NCI-H128 (cell line): Measurements from ENCODE around the gene ALKBH2.
A peak's percentile ranks its signal among the peaks of the same experiment; 100 is the strongest.

Experiments
- DNase-seq: peaks from one replicate; lab custom pipeline; 2025; ENCODE audit not compliant: unreplicated experiment; lab: John Stamatoyannopoulos, UW

ALKBH2 gene

DNA sequence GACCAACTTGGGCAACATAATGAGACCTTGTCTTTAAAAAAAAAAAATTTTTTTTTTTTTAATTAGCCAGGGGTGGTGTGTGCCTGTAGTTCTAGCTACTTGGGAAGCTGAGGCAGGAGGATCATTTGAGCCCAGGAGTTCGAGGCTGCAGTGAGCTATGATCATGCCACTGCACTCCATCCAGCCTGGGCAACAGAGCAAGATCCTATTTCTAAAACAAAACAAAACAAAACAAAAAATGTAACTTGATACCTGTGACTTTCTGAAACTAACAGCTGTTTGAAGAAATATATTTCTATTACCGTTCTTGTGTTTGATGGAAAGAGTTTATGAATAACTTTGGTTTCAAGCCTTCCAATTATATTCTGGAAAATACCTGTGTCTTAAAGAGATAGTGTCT lies 21.4 kb upstream of the ALKBH2 start:
- DNase-seq: no peak

- no peak for DNase-seq
Observed at GRCh38 chr12:109113661-109114321, 20.5 kb upstream of the ALKBH2 start.

- DNase-seq: no peak
Observed at GRCh38 chr12:109112720-109113465, 19.6 kb upstream of the ALKBH2 start.

GRCh38 chr12:109110988-109111495 lies 17.8 kb upstream of the ALKBH2 start:
- DNase-seq: no peak

DNA sequence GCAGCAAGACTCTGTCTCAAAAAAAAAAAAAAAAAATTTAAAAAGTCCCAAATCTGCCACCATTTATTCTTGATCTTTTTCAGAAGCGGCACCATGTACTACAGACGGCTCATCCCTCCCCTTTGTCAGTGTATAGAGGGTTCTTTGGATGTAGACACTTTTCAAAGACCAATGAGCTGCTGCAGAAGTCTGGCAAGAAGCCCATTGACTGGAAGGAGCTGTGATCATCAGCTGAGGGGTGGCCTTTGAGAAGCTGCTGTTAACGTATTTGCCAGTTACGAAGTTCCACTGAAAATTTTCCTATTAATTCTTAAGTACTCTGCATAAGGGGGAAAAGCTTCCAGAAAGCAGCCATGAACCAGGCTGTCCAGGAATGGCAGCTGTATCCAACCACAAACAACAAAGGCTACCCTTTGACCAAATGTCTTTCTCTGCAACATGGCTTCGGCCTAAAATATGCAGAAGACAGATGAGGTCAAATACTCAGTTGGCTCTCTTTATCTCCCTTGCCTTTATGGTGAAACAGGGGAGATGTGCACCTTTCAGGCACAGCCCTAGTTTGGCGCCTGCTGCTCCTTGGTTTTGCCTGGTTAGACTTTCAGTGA lies 16.6 kb upstream of the ALKBH2 start:
- DNase-seq: no peak

DNA sequence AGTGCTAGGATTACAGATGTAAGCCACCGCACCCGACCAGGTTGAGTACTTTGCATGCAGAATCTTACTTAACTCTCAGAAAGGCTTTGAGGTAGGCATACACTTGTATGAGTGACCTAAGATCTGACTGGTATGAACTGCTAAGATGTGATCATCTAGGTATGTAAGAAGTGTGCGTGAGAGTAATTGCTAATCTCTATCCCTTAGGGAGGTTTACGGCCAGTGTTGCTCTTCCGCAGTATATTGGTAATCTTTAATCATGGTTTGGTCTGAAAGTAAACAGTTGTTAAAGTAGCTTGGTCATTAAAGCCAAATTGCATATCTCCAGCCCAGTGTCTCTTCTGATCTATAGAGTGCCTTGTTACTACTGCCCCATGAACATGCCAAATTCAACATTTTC lies 11.9 kb upstream of the ALKBH2 start:
- no peak for DNase-seq

DNA sequence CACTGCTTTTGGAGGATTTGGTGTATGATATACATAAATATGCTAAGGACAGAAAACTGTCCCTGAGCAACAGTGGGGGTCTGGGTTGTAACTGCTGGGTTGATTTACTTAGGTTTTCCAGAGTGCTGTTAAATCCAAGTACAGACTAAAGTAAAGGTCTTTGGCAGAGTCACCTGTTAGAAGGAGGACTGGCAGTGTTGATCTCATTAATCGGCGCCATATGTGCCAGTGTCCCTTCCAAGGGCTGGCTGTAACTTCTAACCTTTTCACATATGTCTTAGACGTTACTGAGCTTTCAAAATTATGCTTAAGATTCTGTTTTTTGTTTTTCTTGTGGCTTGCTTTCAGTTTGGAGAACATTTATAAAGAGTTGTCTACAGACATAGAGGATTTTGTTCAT lies 9.2 kb upstream of the ALKBH2 start:
- no peak for DNase-seq

DNA sequence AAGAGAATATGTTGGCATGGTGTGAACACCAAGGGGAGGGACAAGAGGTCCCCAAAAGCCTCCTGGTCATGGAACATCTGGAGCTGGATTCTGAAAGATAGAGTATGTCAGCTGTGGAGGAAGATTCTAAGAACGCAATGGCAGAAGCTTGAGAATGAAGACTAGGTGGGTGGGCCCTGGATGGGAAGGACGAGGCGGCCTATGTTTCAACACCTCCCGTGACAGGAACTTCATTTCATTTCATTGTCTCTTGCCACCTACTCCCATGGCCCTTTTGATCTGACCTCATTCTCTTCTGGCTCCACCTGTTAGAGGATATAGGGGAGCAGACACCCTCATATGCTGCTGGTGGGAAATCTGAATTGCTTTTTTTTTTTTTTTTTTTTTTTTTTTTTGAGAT lies 7.5 kb upstream of the ALKBH2 start:
- no peak for DNase-seq

GRCh38 chr12:109099431-109100020 lies 6.3 kb upstream of the ALKBH2 start:
- DNase-seq: no peak

DNA sequence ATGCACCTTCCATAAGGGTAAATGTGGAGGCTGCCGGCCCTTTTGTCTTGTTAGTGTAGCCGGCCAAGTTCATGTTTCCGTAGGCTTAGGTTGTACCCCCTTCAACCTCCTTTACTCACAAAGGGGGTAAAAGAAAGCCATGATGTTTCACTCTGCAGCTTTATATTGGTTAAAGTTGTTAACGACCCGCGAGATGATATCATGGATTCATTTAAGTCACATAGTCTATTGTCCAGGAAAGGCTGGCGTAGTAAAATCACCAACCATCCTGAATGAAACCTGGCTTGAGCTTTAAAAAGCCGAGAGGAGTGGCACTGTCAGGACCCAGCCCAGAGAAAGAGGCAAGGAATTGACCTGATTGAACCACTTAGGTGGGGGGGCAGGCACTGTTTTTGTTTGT lies 5.4 kb upstream of the ALKBH2 start:
- no peak for DNase-seq

- no peak for DNase-seq
Observed at GRCh38 chr12:109098183-109098604, 4.9 kb upstream of the ALKBH2 start.

DNA sequence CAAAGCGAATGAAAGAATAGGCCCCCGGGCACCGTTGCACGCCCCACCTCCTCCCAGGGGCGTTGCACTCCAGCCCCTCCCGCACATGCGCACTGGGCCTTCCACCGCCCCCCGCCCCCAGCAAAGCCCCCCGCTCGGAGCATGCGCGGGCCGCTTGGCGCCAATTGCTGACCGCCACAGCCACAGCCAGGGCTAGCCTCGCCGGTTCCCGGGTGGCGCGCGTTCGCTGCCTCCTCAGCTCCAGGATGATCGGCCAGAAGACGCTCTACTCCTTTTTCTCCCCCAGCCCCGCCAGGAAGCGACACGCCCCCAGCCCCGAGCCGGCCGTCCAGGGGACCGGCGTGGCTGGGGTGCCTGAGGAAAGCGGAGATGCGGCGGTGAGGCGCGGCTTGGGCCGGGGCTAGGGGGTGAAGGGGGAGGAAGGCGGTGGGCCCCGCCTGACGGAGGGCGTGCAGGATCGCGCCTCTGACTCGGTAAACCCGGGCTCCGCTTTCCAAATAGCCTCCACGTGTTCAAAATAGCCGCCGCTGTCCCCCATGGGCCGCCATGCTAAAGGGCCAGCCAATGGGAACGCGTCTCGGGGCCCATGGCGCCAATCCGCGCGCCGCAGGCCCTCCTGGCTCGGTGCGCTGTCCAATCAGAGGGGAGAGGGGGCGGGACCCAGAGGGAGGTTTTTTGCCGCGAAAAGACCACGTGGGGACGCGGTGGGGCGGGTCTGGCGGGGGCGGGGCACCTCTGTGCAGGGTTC lies 4.3 kb upstream of the ALKBH2 start, which contains the start of gene UNG:
TSS of gene UNG (plus strand) at position 163 of the 748 bp plus-strand sequence. CDS start at position 246, 83 bp downstream.
- peak; percentile 88 for DNase-seq

- no peak for DNase-seq
Observed at GRCh38 chr12:109097140-109097434, 3.8 kb upstream of the ALKBH2 start.

DNA sequence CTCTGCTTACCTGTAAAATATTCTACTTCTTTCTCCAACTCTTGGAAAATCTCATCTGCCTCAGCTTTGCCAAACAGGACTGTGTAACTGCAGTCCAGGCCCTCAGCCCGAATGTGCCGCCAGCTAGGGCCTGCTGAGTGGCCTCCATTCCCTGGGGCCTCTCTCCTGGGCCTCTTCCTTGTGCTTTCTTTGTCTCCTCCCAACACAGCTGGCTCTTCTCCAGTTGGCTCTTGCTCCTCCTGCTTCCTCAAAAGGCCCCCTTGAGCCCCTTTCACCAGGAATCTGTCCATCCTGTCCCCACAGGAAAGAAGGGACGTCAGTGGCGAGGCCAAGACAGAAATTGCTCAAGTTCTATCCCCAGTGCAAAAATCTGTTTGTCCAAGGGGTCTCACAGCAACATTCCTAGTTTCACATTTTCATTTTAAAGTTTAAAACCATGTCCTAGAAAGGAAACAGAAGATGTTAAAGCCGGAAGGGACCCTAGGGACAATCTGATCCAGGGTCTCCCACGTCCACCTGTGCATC lies 713 bp downstream of the ALKBH2 start:
- DNase-seq: no peak

DNA sequence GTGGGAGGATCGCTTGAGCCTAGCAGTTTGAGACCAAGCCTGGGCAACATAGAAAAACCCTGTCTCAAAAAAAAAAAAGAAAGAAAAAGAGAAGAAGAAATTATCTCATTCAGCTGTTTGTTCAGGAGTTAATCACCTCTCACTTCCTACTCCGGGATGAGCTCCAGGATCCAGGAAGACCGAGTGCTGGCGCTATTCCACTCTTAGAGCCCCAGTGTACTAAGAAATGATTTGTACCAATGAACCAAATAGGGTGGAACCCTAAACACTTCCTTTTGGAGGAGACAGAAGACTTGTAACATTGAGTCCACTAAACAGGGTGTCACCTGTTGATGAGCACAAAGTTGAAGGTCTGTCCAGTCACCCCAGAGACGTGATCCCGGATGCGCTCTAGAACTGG lies 3.6 kb downstream of the ALKBH2 start:
- DNase-seq: no peak

GRCh38 chr12:109088818-109089217 lies 4.5 kb downstream of the ALKBH2 start:
- no peak for DNase-seq

DNA sequence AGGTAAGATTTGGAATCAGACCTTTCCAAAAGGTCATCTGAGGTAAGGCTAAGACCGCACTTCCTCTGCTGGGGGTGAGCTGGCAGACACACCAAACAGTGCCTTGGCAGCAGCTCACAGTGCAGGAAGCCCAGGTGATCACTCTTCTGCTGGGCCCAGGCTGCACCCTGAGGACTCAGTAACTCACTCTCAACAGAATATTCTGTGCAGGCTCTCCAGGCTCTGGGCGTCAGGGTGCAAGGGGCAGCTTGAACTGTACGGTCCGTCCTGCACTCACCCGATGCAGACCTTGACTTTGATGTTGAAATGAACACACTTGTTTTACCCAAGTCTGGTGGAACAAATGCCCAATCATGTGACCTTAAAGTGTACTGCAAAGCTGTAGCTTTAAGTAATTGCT lies 6.0 kb downstream of the ALKBH2 start:
- no peak for DNase-seq

GRCh38 chr12:109085590-109085989 lies 7.7 kb downstream of the ALKBH2 start:
- DNase-seq: no peak

- no peak for DNase-seq
Observed at GRCh38 chr12:109084425-109084824, 8.8 kb downstream of the ALKBH2 start.

GRCh38 chr12:109082751-109083150 lies 10.5 kb downstream of the ALKBH2 start:
- DNase-seq: no peak

DNA sequence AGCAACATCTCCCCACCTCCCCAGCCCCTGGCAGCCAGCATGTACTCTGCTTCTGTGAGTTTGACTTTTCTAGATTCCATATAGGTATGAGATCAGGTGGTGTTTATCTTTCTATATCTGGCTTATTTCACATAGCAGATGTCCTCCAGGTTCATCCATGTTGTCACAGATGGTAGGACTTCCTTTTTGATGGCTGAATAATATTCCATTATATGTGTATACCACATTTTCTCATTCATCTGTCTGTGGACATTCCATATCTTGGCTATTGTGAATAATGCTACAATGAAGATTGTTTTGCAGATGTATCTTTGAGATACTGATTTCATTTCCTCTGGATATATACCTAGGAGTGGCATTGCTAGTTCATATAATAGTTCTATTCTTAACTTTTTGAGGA lies 18.4 kb downstream of the ALKBH2 start:
- no peak for DNase-seq
